HG02970 (cell line): ENCODE measurements around the gene AP5S1.

ENCODE experiments used
- ATAC-seq: cut with Tn5 transposase; IDR thresholded peaks from one replicate; pipeline ENCODE4 v1.9.1; 2021; ENCODE audit warnings: mild to moderate bottlenecking, moderate library complexity, moderate number of reproducible peaks; ENCODE audit not compliant: unreplicated experiment, low FRiP score

AP5S1 gene

GRCh38 chr20:3820048-3820900 lies at the start of gene AP5S1:
TSS of gene AP5S1 (plus strand) at chr20:3820547. CDS start at chr20:3822118, 1,571 bp downstream.
- ATAC-seq: peak; percentile 84

GRCh38 chr20:3771552-3772058 lies 48.7 kb upstream of the AP5S1 start:
- no peak for ATAC-seq

GRCh38 chr20:3775457-3776108 lies 44.8 kb upstream of the AP5S1 start:
- no peak for ATAC-seq

- ATAC-seq: no peak
Measured at GRCh38 chr20:3777381-3777715, 43.0 kb upstream of the AP5S1 start.

GRCh38 chr20:3777716-3778629 lies 42.4 kb upstream of the AP5S1 start:
- no peak for ATAC-seq

GRCh38 chr20:3778976-3779375 lies 41.4 kb upstream of the AP5S1 start:
- no peak for ATAC-seq

GRCh38 chr20:3781153-3781910 lies 39.0 kb upstream of the AP5S1 start, which contains the start of gene SPEF1:
TSS of gene SPEF1 (minus strand) at chr20:3781448. CDS start at chr20:3781287, 161 bp downstream.
- no peak for ATAC-seq

- ATAC-seq: no peak
Measured at GRCh38 chr20:3782597-3782996, 37.8 kb upstream of the AP5S1 start.

- ATAC-seq: no peak
Measured at GRCh38 chr20:3783068-3783489, 37.3 kb upstream of the AP5S1 start.

GRCh38 chr20:3783511-3784195 lies 36.7 kb upstream of the AP5S1 start:
- no peak for ATAC-seq

GRCh38 chr20:3784216-3784853 lies 36.0 kb upstream of the AP5S1 start:
- no peak for ATAC-seq

- ATAC-seq: no peak
Measured at GRCh38 chr20:3784863-3785239, 35.5 kb upstream of the AP5S1 start.

GRCh38 chr20:3785240-3786125 lies 34.9 kb upstream of the AP5S1 start:
- ATAC-seq: no peak

GRCh38 chr20:3786126-3786484 lies 34.2 kb upstream of the AP5S1 start:
- ATAC-seq: peak; percentile 19

GRCh38 chr20:3786665-3787323 lies 33.6 kb upstream of the AP5S1 start, which contains the start of gene CENPB:
TSS of gene CENPB (minus strand) at chr20:3786740. CDS start at chr20:3786483, 257 bp downstream.
- ATAC-seq: peak; percentile 86

- ATAC-seq: no peak
Measured at GRCh38 chr20:3787324-3788014, 32.9 kb upstream of the AP5S1 start.

GRCh38 chr20:3788685-3789155 lies 31.6 kb upstream of the AP5S1 start:
- no peak for ATAC-seq
